Measurements from ENCODE around the gene GEMIN8. TPM values are rescaled to one million over a fixed set of nuclear protein-coding genes. Genes with fewer than 3 reads are reported as not detected.

The GEMIN8 gene
- total RNA-seq, 1 experiment from 2014 or later, result 7.7 TPM

DNA sequence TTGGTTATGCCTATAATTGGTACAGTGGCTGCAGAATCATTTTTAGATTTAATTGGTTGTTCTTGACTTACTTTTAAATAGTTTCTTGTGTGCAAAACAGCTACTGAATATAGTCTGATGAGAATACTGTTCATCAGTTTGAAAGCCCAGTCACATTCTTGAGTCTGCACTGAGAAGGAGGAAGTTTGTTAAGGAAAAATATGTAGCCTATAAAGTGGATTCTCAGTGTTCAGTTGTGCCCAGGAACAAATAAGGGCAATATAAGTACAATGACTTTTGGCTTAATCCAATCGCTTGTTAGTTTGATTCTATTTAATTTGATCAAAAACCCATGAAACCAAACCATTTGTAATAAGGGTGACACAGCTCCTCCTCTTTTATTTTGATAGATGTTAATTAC, 32.8 kb upstream of the GEMIN8 start:
- TF ChIP-seq CTCF (IDR thresholded peaks at IDR 0.05; ENCODE audit: insufficient read depth in 1 of 2, low read depth in 1 of 2, low read length in 1 of 2, severe bottlenecking in 1 of 2, unreplicated experiment in 1 of 2), result no peak
- no peak for DNase-seq
- ChIA-PET CTCF (no interaction called here), POLR2A (no interaction called here)
- H3K27me3 ChIP-seq (replicated peaks; ENCODE audit: control insufficient read depth, insufficient read depth, low read length), result no peaks in the 10 kb centered on the region
- Mint-ChIP-seq H3K4me3 (ENCODE audit: unreplicated experiment) (no peak overlapping the region), H3K27ac (ENCODE audit: unreplicated experiment) (no peak overlapping the region), H3K9me3 (ENCODE audit: unreplicated experiment) (no peaks in the 10 kb centered on the region), H3K4me1 (ENCODE audit: low read depth, unreplicated experiment) (no peaks in the 10 kb centered on the region), H3K27me3 (ENCODE audit: insufficient read depth, unreplicated experiment) (no peaks in the 10 kb centered on the region), H3K36me3 (ENCODE audit: insufficient read depth, unreplicated experiment) (peaks cover 10% of the 10 kb centered on the region)
- no peaks in the 10 kb centered on the region for H3K9me3 ChIP-seq
- intact Hi-C loops (cut with micrococcal nuclease; ENCODE audit: unreplicated experiment), result no loop called here
- BruUV-seq (replicated peaks), result no TSS peak
- peaks cover 11% of the 10 kb centered on the region for H3K4me1 ChIP-seq
- H3K36me3 ChIP-seq (ENCODE audit: control insufficient read depth, insufficient read depth, low read length), result no peaks in the 10 kb centered on the region
- no peak overlapping the region for H3K4me3 ChIP-seq (ENCODE audit: low read depth, low read length)

GRCh38 chrX:14056206-14056605, 26.5 kb upstream of the GEMIN8 start:
- Mint-ChIP-seq H3K9me3 (ENCODE audit: unreplicated experiment) (peaks cover 9% of the 10 kb centered on the region), H3K4me3 (ENCODE audit: unreplicated experiment) (no peak overlapping the region), H3K36me3 (ENCODE audit: insufficient read depth, unreplicated experiment) (no peaks in the 10 kb centered on the region), H3K27ac (ENCODE audit: unreplicated experiment) (no peak overlapping the region), H3K27me3 (ENCODE audit: insufficient read depth, unreplicated experiment) (no peaks in the 10 kb centered on the region), H3K4me1 (ENCODE audit: low read depth, unreplicated experiment) (peaks cover 10% of the 10 kb centered on the region)
- Histone ChIP-seq H3K36me3 (ENCODE audit: control insufficient read depth, insufficient read depth, low read length) (no peaks in the 10 kb centered on the region), H3K9me3 (no peaks in the 10 kb centered on the region), H3K27me3 (replicated peaks; ENCODE audit: control insufficient read depth, insufficient read depth, low read length) (no peaks in the 10 kb centered on the region), H3K4me1 (peaks cover 8% of the 10 kb centered on the region), H3K4me3 (ENCODE audit: low read depth, low read length) (no peak overlapping the region)
- ChIA-PET CTCF (no interaction called here), POLR2A (no interaction called here)
- no peak for TF ChIP-seq CTCF (IDR thresholded peaks at IDR 0.05; ENCODE audit: insufficient read depth in 1 of 2, low read depth in 1 of 2, low read length in 1 of 2, severe bottlenecking in 1 of 2, unreplicated experiment in 1 of 2)
- intact Hi-C loops (cut with micrococcal nuclease; ENCODE audit: unreplicated experiment), result no loop called here
- DNase-seq, result no peak
- BruUV-seq (replicated peaks), result no TSS peak

GRCh38 chrX:14051416-14051815, 21.7 kb upstream of the GEMIN8 start:
- Mint-ChIP-seq H3K27me3 (ENCODE audit: insufficient read depth, unreplicated experiment) (no peaks in the 10 kb centered on the region), H3K4me3 (ENCODE audit: unreplicated experiment) (no peak overlapping the region), H3K9me3 (ENCODE audit: unreplicated experiment) (no peaks in the 10 kb centered on the region), H3K27ac (ENCODE audit: unreplicated experiment) (no peak overlapping the region), H3K4me1 (ENCODE audit: low read depth, unreplicated experiment) (peaks cover 4% of the 10 kb centered on the region), H3K36me3 (ENCODE audit: insufficient read depth, unreplicated experiment) (no peaks in the 10 kb centered on the region)
- intact Hi-C loops (cut with micrococcal nuclease; ENCODE audit: unreplicated experiment), result loop anchor here (5.0 kb wide), 1 partner anchor 476 kb away; the partner anchor contains the start of gene GLRA2
- H3K4me1 ChIP-seq, result peaks cover 5% of the 10 kb centered on the region
- no peak for TF ChIP-seq CTCF (IDR thresholded peaks at IDR 0.05; ENCODE audit: insufficient read depth in 1 of 2, low read depth in 1 of 2, low read length in 1 of 2, severe bottlenecking in 1 of 2, unreplicated experiment in 1 of 2)
- ChIA-PET CTCF (no interaction called here), POLR2A (no interaction called here)
- no peak for DNase-seq
- no peaks in the 10 kb centered on the region for H3K36me3 ChIP-seq (ENCODE audit: control insufficient read depth, insufficient read depth, low read length)
- H3K27me3 ChIP-seq (replicated peaks; ENCODE audit: control insufficient read depth, insufficient read depth, low read length), result no peaks in the 10 kb centered on the region
- BruUV-seq (replicated peaks), result no TSS peak
- H3K9me3 ChIP-seq, result no peaks in the 10 kb centered on the region
- no peak overlapping the region for H3K4me3 ChIP-seq (ENCODE audit: low read depth, low read length)
